ENCODE measurements around the gene ULK2. TPM values are rescaled to one million over a fixed set of nuclear protein-coding genes. Genes with fewer than 3 reads are reported as not detected.

ULK2 gene
- total RNA-seq, result 10 to 100 TPM; 24.0 to 32.8 (median 30.5) TPM

DNA sequence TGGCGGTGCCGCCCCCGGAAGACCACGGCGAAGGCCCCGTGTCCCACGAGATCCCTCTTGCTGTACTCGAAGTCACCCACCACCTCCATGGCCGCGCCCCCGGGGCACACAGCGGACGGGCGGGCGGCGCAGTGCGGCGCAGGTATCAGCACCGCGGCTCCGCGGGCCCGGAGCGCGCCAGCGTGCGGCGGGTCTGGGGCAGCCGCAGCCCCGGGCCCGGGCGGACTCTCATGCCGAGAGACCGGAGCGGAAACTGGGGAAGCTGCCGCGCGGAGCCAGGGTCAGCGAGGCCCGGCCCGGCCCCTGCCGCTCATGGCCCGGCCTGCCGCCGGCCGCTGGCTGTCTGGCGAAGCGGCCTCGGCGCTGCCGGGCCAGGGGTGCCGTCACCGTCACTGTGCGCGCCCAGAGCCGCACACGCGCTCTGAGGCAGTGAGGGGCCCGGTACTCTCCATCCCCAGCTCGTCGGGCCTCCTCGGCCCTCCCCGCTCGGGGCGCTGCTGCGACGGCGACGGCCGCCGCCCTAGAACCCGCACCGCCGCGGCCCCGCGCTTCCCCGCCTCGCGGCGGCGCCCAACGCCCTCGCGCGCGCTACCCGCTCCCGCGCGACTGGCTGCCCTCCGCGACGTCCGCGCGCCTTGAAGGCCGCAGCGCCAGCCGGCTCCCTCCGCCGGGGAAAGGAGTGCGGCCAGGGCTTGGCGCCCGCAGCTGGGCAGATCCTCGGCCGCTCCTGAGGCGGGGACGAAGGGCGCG, at the start of gene ULK2:
ULK2 (minus strand) TSS at position 608 of the 750 bp plus-strand sequence; CDS start at position 89, 519 bp downstream.
- TF ChIP-seq, protein P1, sequence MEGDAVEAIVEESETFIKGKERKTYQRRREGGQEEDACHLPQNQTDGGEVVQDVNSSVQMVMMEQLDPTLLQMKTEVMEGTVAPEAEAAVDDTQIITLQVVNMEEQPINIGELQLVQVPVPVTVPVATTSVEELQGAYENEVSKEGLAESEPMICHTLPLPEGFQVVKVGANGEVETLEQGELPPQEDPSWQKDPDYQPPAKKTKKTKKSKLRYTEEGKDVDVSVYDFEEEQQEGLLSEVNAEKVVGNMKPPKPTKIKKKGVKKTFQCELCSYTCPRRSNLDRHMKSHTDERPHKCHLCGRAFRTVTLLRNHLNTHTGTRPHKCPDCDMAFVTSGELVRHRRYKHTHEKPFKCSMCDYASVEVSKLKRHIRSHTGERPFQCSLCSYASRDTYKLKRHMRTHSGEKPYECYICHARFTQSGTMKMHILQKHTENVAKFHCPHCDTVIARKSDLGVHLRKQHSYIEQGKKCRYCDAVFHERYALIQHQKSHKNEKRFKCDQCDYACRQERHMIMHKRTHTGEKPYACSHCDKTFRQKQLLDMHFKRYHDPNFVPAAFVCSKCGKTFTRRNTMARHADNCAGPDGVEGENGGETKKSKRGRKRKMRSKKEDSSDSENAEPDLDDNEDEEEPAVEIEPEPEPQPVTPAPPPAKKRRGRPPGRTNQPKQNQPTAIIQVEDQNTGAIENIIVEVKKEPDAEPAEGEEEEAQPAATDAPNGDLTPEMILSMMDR (IDR thresholded peaks at IDR 0.05; ENCODE audit: low read depth), result no peak

DNA sequence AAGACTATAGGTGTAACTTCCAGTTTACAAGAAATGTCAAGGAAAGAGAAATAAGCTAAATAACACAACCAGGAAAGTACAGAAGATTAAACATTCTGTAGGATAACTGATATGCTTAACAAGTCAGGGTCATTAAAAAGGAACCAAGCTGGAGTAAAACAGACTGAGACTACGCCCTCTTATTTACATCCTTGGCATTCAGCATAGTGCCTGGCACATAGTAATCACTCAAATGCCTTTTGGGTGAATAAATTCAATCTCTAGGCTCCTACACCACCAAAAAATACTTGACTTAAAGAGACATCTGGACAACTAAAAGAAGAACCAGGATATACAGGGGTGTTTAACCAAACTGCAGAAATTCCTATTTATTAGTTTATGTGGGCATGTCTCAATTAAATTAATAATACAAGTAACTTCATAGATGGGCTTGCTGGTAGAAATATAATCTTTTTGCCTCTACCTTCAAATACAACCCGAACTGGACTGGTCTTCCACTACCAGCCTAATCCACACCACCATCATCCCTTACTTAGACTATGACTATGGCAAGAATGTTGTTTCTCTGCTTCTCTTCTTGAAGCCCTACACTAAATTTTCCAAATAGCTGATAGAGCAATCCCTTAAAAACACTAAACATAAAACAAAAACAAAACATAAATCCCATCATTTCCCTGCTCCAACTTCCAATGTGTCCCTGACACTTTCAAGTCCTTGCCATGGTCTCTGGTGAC, 47.7 kb upstream of the ULK2 start:
- TF ChIP-seq, protein P1 (IDR thresholded peaks at IDR 0.05; ENCODE audit: low read depth), result no peak

DNA sequence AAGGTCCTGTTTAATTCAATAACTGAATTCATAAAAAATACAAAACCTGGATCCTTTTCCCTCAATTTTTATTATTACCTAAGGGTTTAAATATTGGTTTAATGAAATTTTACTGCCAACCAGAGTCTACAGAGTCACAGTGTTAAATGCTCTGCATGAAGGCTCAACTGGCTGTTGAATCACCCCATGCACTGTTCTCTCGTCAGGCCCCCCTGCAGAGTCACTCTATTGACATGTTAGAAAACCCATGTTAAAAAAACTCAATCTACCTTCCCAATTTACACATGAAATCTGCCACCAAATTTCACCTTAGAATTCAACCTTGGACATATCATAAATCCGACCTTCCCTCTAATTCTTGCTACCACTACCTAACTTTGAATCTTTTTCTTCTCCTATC, 43.3 kb upstream of the ULK2 start:
- TF ChIP-seq, protein P1 (IDR thresholded peaks at IDR 0.05; ENCODE audit: low read depth), result no peak

DNA sequence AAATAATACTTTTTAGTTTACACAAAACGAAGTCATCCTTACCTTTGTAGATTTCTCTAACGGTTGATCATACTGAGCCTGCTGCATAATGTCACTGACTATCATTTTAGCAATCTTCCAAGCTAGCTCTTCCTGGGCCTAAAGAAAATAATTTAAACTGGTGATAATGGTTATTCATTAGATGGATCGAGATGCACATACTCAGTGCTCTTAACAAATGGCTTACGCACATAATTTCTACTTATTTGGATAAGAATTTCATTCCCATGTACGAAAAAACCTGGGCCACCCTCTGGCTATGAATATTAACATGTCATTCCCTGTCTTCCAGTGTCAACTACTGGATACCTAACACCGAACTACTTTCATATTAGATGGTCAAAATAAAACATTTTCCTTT, 41.4 kb upstream of the ULK2 start:
- TF ChIP-seq, protein P1 (IDR thresholded peaks at IDR 0.05; ENCODE audit: low read depth), result no peak

DNA sequence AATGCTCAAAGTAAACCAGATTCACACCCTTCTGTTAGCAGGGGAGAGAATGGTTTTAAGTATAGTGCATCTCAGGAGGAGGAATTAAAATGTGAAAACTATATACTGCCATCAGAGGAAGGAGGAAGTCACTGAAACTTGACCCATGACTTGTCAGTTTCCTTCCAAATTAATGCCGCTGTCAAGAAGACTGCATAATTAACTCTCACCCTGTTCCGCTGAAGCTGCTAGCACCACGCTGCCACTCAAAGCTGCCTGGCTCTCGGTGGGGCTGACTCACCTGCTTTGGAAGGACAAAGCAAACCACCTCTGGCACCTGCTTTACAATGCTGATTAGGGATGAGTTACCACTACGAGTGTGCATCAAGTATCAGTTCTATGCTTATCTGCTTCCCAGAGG, 37.8 kb upstream of the ULK2 start:
- TF ChIP-seq, protein P1 (IDR thresholded peaks at IDR 0.05; ENCODE audit: low read depth), result no peak

DNA sequence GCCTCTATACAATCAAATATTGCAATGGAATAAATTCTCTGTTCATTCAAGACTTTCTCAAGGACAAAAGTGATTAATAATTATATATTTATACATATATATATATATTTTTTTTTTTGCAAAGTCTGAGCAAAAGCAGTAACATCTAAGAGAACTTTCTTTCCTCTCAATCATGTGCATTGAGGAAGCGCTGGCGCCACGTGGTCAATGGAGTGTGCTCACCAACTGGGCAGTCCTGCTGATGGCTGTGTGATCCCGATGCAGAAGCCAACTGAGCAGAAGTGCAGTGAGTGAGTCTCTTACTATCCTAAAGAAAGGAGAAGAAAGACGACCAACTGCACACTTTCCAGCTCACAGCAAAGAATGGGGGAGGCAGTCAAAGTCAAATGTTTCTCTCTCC, 37.2 kb upstream of the ULK2 start:
- TF ChIP-seq, protein P1 (IDR thresholded peaks at IDR 0.05; ENCODE audit: low read depth), result no peak

DNA sequence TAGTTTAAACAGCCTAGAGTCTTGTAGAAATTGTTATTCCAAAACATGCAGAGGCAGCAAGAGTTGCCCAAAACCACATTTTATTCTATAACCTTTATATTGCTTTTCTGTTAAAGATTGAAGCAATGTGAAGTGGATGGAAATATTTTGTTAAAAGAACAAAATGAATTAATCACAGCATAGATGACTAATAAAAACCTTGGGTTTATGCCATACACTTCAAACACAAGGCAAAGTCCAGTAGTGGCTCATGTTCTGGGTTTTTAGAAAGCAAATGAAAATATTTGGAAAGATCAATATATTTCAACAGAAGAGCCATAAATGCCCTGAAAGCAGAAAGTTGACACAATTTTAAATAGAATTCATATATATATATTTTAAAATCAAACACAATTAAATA, 36.7 kb upstream of the ULK2 start:
- TF ChIP-seq, protein P1 (IDR thresholded peaks at IDR 0.05; ENCODE audit: low read depth), result no peak
